ENCODE data around the gene SCART1.

- TF ChIP-seq CTCF (IDR thresholded peaks at IDR 0.05) (no peak), POLR2A (IDR thresholded peaks at IDR 0.05) (no peak)
These were observed 57.7 kb downstream of the SCART1 start for GRCh38 chr10:133511408-133511807.
